Measurements from ENCODE around the gene OR2J2. TPM values are rescaled to one million over a fixed set of nuclear protein-coding genes. Genes with fewer than 3 reads are reported as not detected.
"Not testable (repeated sequence)": the region's sequence is repeated elsewhere in the genome, so short reads cannot be mapped to it uniquely, and the experiment has no call there.

The OR2J2 gene
- total RNA-seq, 1 donor from 2014 or later = not detected

GRCh38 chr6:29171736-29172135 lies 1.0 kb downstream of the OR2J2 start:
- H3K27me3 ChIP-seq (ENCODE audit: control insufficient read depth, insufficient read depth, low read length) = no peaks in the 10 kb centered on the region
- H3K36me3 ChIP-seq (ENCODE audit: control insufficient read depth, insufficient read depth, low read length) = no peaks in the 10 kb centered on the region

GRCh38 chr6:29183594-29183993 lies 12.9 kb downstream of the OR2J2 start:
- no peak for TF ChIP-seq CTCF (IDR thresholded peaks at IDR 0.05; ENCODE audit: insufficient read depth, low read length, poor library complexity, severe bottlenecking)
- no peaks in the 10 kb centered on the region for H3K27me3 ChIP-seq (ENCODE audit: control insufficient read depth, insufficient read depth, low read length)
- H3K36me3 ChIP-seq (ENCODE audit: control insufficient read depth, insufficient read depth, low read length) = no peaks in the 10 kb centered on the region
- H3K4me3 ChIP-seq (ENCODE audit: low read depth, low read length) = no peak overlapping the region
- DNase-seq (ENCODE audit: low read depth) = no peak

More at GRCh38 chr6:29171736-29172135, 1.0 kb downstream of the OR2J2 start:
- H3K4me3 ChIP-seq (ENCODE audit: low read depth, low read length) = no peak overlapping the region
- TF ChIP-seq CTCF (IDR thresholded peaks at IDR 0.05; ENCODE audit: insufficient read depth, low read length, poor library complexity, severe bottlenecking) = no peak
- DNase-seq (ENCODE audit: low read depth) = no peak

DNA sequence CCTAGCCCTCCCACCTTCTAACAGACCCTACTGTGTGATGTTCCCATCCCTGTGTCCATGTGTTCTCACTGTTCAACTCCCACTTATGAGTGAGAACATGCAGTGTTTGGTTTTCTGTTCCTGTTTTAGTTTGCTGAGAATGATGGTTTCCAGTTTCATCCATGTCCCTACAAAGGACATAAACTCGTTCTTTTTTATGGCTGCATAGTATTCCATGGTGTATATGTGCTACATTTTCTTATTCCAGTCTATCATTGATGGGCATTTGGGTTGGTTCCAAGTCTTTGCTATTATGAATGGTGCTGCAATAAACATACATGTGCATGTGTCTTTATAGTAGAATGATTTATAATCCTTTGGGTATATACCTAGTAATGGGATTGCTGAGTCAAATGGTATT lies 18.0 kb downstream of the OR2J2 start:
- DNase-seq (ENCODE audit: low read depth); H3K36me3 ChIP-seq (ENCODE audit: control insufficient read depth, insufficient read depth, low read length); H3K4me3 ChIP-seq (ENCODE audit: low read depth, low read length); H3K27me3 ChIP-seq (ENCODE audit: control insufficient read depth, insufficient read depth, low read length): not testable (repeated sequence)

GRCh38 chr6:29200767-29201662 lies 30.3 kb downstream of the OR2J2 start:
- no peaks in the 10 kb centered on the region for H3K27me3 ChIP-seq (ENCODE audit: control insufficient read depth, insufficient read depth, low read length)
- H3K4me3 ChIP-seq (ENCODE audit: low read depth, low read length) = no peak overlapping the region
- no peak for DNase-seq (ENCODE audit: low read depth)
- H3K36me3 ChIP-seq (ENCODE audit: control insufficient read depth, insufficient read depth, low read length) = no peaks in the 10 kb centered on the region
- no peak for TF ChIP-seq CTCF (IDR thresholded peaks at IDR 0.05; ENCODE audit: insufficient read depth, low read length, poor library complexity, severe bottlenecking)

- Histone ChIP-seq H3K4me3 (ENCODE audit: low read depth, low read length) (no peak overlapping the region), H3K27me3 (ENCODE audit: control insufficient read depth, insufficient read depth, low read length) (no peaks in the 10 kb centered on the region), H3K36me3 (ENCODE audit: control insufficient read depth, insufficient read depth, low read length) (no peaks in the 10 kb centered on the region)
- TF ChIP-seq CTCF (IDR thresholded peaks at IDR 0.05; ENCODE audit: insufficient read depth, low read length, poor library complexity, severe bottlenecking) = no peak
- no peak for DNase-seq (ENCODE audit: low read depth)
These were observed 31.3 kb downstream of the OR2J2 start for GRCh38 chr6:29201966-29202365.

GRCh38 chr6:29211488-29211887 lies 40.8 kb downstream of the OR2J2 start:
- no peak overlapping the region for H3K4me3 ChIP-seq (ENCODE audit: low read depth, low read length)
- DNase-seq (ENCODE audit: low read depth) = no peak
- no peaks in the 10 kb centered on the region for H3K27me3 ChIP-seq (ENCODE audit: control insufficient read depth, insufficient read depth, low read length)
- TF ChIP-seq CTCF (IDR thresholded peaks at IDR 0.05; ENCODE audit: insufficient read depth, low read length, poor library complexity, severe bottlenecking) = no peak
- no peaks in the 10 kb centered on the region for H3K36me3 ChIP-seq (ENCODE audit: control insufficient read depth, insufficient read depth, low read length)
